ENCODE results near the gene VPS8.

Gene VPS8

DNA sequence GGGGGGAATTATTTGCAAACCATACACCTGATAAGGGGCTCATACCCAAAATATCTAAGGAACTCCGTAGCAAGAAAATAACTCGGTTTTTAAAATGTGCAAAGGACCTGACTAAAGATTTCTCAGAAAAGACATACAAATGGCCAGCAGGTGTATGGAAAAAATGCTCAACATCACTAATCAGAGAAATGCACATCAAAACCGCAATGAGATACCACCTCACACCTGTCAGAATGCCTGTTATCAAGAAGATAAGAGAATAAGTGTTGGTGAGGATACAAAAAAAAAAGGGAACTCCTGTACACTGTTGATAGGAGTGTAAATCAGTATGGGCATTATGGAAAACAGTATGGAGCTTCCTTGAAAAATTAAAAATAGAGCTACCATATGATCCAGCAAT is 251.5 kb downstream of the VPS8 start:
- no peak for DNase-seq

DNA sequence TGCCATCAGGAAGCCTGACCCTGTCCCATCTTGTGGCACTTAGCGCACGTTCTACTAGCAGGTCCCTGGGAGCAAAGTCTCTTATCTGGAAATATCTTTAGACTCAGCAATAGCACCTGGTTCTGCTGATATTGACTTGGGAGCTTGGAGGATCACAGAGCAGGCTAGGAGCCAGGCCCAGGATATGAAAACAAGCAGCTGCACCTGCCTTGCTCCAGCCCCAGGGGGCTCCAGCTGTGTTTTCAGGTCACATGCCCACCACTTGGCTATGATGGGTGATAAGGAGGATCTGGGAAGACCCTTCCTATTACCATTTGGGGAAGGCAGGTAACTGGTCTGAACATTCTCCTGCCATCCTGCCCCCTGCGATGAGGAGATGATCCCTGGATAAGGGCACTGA is 253.1 kb downstream of the VPS8 start:
- no peak for DNase-seq

DNA sequence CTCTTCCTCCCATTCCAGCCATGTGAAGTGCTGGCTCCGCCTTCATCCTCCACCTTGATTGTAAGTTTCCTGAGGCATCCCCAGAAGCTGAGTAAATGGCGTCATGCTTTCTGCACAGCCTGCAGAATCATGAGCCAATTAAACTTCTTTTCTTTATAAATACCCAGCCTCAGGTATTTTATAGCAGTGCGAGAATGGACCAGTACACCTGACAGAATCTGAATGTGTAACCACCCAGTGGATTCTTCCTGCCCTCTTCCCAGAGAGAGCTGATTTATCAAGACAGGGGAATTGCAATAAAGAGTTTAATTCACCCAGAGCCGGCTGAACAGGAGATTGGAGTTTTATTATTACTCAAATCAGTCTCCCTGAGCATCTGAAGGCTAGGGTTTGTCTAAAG is 254.3 kb downstream of the VPS8 start:
- no peak for DNase-seq

GRCh38 chr3:185067173-185067572 is 255.2 kb downstream of the VPS8 start:
- DNase-seq: no peak

DNA sequence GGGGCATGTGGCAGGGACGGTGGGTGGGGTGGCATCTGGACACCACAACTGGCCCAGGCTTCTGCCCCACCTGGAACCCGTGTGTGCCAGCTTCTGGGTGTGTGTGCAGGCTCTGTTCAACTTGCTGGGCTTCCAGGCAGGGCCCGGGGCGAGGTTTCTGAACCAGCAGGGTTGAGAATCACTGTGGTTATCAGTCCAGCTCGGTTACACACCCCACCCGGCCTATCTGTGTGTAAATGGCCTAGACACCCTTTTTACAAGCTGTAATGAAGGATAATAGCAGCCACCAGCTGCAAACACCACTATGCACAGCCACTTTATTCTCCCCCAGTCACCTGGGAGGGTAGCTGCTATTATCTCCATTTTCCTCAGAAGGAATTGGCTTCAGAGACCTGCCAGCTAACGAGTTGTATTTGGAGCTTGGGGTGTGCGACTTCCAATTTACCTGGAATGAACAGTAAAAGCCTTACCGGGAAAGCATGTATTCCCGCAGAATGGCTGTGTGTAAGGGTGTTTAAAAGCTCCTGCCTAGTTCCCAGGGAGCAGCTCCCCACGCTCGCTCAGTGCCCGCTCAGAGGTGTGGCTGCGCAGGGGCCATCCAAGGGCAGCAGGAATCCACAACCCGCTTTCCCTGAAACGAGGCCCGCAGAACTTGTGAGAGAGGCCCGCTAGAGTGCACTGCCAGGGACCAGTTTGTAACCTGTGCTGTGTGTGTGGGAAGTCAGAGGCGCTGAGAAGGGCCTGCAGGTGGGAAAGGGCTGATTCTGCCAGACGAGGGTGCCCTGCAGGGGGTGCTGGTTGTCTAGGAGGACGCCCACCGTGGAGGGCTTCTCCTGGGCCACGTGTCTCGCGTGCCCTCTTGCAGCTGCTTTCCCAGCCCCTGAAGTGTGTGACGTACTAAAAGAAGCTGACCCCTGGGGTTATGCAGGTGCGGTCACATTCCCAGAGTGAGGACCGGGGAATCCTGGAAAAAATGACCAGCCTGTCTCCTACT is 257.4 kb downstream of the VPS8 start:
- DNase-seq: no peak

DNA sequence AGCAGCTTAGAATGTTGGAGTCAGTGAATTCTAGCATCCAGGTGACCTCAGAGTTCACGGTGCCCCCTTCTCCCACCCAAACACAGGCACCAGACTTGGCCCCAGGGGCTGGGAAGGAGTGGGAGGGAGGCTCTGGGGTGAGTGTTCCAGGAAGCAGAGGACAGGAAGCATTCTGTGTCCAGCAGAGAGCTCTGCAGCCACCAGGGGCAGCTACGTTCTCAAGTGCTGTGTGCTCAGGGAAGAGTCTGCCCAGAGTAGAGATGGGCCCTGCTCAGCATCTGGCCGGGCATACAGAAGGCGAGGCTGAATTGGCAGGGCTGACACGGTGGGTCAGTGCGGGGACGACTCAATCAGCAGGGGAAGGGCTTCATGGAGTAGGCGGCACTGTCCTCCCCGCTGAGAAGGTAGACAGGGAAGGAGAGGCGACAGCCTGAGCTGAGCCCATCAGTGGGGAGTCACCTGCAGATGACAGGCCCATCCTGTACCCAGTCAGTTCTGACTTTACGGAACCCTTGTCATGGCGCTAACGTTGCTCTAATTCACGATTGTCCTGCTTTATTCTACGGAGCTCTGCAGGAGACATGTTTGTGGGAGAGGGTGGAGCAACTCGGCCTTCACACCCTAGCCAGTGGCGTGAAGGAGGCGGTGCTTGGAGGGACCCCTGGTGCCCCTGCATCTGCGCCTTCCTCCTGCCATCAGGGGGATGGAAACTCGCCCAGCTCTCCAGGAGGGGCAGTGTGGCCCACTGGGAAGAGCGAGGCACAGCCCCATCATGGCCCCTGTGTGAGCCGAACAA is 258.7 kb downstream of the VPS8 start:
- DNase-seq: no peak

GRCh38 chr3:185071287-185071800 is 259.4 kb downstream of the VPS8 start:
- DNase-seq: no peak

DNA sequence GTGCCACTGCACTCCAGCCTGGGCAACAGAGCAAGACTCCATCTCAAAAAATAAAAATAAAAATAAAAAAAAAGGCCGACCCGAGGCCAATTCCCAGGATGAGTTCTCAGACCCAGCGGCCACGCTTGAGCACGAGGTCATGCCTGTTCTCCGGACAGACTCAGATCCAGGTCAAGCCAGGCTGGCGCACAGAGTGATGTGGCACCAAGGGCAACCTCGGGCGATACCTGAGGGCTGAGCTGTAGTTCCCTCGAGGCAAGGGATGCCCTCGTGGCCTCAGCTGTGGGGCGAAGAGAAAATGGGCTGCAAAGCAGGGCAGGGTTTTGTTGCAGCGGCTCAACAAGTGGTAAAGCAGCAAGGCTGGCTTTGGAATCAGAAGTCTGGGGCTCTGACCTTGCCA is 263.6 kb downstream of the VPS8 start:
- DNase-seq: no peak

DNA sequence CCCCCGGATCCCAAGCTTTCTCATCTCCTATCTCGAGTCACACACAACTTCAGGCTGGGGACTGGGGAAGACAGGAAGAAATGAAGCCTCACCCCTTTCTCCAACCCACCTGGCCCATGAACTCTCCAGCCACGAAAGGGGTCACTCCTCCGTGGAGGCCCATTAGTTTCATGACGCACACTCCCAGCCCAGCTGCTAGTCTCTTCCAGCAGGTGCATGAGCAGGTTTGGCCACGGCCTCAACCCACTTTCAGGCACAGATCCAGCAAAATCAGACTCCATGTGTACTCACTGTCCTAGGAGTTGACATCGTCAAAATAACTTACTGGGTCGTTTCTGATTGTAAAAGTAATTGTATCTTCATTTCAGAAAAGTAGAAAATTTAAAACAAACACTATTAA is 264.3 kb downstream of the VPS8 start:
- DNase-seq: no peak

- DNase-seq: no peak
Measured at GRCh38 chr3:185079625-185080024, 267.7 kb downstream of the VPS8 start.

DNA sequence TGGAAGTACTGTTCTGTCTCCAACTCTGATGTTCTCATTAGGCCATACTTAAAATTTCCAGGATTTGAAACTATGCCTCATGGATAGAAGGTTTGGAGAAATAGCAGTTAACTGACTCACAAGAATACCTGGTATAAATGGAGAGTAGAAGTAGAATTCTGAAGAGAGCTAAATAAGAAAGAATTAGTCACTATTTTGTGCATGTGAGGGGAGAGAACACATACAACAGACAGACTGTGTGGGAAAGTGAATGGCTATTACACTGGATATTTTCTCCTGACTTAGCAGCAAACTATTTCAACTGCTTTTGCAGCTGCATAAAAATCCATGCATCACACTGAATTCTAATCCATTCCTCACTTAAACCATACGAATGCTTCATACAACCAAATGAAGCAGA is 269.6 kb downstream of the VPS8 start:
- no peak for DNase-seq

DNA sequence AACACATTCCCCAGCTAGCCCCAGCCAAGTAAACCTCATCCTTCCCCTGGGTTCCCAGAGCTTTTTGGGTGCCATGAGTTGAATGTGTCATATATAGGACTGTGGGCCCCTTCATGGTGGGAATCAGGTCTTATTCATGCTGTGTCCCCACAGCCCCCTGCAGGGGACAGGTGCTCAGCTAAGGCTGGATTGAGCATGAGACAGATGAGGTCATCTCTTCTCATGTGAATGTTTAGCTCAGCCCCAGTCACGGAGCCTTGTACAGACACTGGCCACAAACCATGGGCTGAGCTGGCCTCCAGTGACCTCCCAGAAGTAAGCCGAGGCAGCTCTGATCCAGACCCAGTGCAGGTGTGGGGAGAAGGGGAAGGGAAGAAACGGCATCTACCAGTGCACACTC is 270.2 kb downstream of the VPS8 start:
- no peak for DNase-seq

DNA sequence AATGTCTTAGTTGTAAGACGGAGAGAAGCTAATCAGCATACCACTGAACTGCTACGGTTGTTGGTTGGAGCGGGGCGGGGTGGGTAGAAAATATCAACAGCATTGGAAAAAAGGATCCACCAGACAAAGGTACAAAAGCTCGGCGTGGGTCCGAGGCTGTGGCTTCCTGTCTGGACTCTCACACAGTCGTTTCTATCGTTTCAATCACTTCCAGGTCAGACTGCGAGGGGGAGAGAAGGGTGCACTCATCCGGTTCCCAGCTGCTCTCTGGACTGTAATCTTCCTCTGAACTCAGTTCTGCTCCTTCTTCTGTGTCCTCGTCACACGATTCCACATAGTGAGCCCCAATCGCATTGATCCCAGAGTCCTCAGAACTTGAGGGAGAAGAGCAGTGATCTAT is 270.9 kb downstream of the VPS8 start:
- DNase-seq: no peak

DNA sequence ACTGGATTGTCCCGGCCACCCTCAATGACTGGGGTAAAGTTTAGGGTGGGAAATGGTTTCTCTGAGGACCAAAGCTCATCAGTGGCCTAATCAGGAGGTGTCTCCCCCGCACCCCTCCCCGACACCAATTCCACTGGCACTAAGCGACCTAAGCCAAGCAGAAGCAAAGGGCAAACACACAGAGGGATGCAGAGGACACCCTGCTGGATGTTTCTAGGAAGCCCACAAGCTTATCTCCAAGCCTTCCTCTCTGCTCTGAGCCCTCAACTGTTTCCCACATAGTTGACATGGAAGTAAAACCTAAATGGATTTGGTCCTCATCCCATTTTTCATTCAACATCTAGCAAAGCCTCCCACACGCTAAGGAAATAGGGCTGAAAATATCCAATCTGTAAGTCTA is 272.4 kb downstream of the VPS8 start:
- DNase-seq: no peak

GRCh38 chr3:185084901-185085300 is 272.9 kb downstream of the VPS8 start:
- no peak for DNase-seq

DNA sequence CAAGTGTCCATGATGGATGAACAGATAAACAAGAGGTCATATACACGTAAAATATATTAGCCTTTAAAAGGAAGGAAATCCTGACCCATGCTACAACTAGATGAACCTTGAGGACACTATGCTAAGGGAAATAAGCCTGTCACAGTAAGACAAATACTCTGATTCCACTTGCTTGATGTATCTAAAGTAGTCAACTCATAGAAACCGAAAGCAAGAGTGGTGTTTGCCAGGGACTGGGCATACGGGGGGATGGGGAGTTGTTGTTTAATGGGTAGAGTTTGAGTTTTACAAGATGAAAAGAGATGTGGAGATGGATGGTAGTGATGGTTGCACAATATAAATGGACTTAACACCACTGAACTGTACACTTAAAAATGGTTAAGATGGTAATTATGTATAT is 275.5 kb downstream of the VPS8 start:
- DNase-seq: no peak

DNA sequence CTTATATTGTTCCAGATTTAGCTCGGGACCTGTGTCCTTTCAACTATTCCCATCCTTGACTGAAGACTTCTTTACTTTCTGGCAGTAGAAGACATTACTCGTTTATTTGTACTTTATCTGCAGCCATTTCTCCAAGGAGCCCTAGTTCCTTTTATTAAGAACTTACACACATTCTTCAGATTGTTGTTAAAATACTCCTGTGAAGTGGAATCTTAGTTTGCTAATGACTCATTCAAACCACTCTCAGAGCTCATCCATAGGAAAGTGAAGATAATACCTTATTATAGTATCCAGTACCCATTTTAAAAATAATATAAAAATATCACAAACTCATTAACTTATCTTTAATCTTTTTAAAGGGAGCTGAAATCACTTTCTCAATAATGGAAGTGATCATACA is 277.4 kb downstream of the VPS8 start:
- DNase-seq: no peak

- DNase-seq: no peak
Measured at GRCh38 chr3:185089751-185090150, 277.8 kb downstream of the VPS8 start.

- DNase-seq: no peak
Measured at GRCh38 chr3:185090811-185091210, 278.8 kb downstream of the VPS8 start.

DNA sequence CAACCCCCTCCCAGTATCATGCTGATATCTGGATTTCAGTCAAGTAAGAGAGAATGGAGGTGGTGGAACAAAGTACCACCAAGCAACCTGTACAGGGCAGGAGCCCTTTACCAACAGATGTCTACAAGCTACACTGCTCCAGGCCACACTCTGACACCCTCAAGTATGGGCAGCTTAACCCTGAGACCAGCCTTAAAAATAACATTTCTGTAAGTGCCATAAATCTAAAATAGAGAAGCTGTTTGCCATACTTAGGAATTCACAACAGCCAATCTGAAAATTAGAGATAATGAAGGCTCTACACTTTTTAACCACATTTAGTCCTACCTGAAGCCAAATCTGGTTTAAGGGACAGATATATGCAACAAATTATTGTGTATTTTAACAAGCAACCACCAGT is 281.1 kb downstream of the VPS8 start:
- DNase-seq: no peak

- no peak for DNase-seq
Measured at GRCh38 chr3:185094697-185095096, 282.7 kb downstream of the VPS8 start.

All from stimulated activated CD4-positive, alpha-beta T cell treated with anti-CD3 and anti-CD28 coated beads, Interleukin-4, amount 100 ng/mL, for 24 hours (primary cell).